NCI-H2081 (cell line): ENCODE data around the gene LTBP3.
"Not testable (repeated sequence)": the region's sequence is repeated elsewhere in the genome, so short reads cannot be mapped to it uniquely, and the experiment has no call there.

Experiments used
- DNase-seq, 2 experiments: peaks; one replicate each; lab custom pipeline; 2025; lab: John Stamatoyannopoulos, UW

LTBP3 gene

DNA sequence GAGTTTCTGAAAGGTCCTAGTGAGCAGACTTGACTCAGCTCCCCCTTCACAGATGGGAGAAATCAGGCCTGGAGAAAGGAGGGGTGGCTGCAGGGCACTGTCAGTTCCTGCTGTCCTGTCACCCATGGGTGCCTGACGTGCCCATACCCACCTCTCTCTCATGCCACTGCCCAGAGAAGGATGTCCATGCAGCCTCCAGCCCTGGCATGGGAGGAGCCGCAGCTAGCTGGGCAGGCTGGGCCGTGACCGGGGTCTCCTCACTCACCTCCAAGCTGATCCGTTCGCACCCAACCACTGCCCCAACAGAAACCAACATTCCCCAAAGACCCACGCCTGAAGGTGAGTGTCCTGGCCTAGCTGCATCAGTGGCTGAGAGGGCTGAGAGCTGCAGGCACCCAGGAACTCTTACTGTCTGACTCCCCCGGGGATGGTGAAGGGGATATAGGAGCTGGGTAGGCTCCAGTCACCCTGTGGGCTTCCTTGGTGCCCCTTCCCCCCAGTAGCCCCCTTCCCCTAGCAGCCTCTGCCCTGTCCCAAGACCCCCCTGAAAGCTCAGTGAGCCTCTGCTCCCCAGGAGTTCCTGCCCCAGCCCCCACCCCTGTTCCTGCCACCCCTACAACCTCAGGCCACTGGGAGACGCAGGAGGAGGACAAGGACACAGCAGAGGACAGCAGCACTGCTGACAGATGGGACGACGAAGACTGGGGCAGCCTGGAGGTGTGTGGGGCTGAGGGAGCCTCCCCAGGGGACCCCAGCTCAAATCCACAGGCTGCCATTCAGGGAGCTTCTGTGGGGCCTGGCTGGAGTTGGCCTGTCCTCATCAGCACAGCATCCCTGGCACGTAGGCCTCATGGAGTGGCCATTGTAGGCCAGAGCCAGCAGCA is 21.5 kb downstream of the LTBP3 start:
- no peak for DNase-seq

DNA sequence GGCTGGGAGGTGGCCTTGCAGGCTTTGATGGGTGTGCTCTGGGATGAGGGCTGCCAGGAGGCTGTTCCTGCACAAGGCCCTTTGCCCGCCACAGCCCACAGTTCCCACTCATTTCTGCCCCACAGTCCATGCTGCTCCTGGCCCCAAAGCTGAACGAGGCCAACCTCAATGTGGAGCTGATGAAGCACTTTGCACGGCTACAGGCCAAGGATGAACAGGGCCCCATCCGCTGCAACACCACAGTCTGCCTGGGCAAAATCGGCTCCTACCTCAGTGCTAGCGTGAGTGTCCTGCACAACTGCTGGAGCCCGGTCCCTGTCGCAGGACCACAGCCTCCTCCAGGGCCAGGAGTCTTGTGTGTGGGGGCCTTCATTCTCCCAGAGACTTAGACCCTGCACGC is 23.1 kb downstream of the LTBP3 start:
- DNase-seq, result no peak

DNA sequence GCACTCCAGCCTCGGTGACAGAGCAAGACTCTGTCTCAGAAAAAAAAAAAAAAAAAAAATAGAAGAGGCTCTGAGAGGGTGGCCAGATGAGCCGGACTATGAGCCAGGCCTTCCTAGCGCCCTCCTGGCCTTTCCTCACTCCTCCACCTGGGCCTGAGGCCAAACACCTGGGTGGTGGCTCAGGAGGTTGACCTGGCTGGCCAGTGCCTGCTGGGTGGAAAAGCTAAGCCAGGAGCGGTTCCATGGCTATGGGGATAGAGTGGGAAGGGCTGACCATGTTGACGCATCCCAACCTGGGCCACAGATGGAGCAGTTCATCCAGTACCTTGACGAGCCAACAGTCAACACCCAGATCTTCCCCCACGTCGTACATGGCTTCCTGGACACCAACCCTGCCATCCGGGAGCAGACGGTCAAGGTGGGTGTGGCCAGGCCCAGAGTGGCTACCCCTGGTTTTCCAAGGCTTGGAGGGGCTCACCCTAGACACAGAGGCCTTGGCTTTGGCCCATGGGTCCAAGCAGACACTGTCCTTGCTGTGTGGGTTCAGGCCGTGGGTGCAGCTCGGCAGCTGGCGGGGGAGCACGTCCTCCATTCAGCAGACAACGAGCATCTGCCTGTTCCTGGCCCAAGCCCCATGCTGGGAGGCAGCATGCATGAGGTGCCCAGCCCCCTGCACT is 25.6 kb downstream of the LTBP3 start:
- DNase-seq, result no peak

DNA sequence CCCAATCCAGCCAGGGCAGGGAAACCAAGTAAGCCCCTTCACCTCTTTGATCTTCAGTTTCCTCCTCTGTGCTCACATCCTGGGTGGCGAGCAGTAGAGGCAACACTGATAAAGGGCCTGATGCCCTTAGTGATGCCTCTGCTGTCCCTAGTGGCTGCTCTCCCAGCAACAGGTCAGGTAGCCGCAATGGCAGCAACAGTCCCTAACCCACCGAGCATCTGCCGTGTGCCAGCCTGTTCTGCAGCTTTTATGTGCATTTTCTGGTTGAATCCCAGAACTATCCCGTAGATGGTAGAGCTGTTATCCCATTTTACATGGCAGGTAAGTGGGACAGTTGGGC is 28.0 kb downstream of the LTBP3 start:
- no peak for DNase-seq

DNA sequence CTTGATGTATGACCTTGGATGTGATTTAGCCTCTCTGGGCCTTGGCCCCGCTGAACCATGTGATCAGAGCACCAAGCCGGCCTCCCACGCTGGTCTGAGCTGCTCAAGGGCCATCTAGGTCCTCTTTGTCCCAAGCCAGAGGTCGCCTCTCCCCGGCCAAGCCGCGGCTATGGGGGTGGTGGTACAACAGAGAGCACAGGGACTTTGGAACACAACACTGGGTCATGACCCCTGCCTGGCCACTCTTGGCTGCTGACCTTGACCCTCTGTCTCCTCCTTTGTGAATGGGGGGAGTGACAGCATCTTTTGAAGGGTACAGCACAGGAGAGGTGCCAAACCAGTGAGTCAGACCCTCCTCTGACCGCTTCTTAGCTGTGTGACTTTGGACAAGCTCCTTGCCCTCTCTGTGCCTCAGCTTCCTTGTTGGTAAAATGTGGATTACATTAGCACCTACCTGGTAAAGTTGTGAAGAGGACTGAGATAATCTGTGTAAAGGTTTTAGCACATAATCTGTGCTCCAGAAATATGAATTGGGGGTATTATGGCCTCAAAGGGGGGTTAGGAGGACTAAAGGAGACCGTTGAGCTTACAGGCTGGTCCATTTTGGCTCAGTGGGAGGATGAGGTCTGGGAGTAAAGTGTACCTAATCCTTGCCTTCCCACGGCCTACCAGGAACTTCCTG is 28.5 kb downstream of the LTBP3 start:
- no peak for DNase-seq

DNA sequence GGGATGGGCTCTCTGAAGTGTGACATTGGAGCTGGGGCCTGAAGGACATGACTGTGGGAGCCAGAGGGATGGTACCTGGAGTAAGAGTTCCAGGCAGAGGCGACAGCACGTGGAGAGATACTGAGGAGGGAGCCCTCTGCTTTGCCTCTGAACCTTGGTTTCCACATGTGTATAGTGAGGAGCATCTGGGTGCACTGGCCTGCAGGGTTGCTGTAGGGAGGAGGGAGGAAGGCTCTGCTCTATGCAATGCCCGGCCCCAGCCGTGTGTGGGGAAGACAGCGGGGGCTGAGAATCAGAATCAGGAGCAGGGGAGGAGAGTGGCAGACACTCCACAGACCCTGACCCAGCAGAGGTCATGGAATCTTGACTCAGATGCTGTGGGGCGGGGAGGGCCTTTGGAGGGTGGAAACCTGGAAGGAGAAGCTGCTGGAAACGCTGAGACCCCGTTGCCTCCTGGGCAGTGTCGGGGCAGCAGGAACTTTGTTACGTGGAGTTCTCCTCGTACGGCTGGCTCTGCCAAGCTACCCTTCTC is 29.3 kb downstream of the LTBP3 start:
- DNase-seq, result no peak

DNA sequence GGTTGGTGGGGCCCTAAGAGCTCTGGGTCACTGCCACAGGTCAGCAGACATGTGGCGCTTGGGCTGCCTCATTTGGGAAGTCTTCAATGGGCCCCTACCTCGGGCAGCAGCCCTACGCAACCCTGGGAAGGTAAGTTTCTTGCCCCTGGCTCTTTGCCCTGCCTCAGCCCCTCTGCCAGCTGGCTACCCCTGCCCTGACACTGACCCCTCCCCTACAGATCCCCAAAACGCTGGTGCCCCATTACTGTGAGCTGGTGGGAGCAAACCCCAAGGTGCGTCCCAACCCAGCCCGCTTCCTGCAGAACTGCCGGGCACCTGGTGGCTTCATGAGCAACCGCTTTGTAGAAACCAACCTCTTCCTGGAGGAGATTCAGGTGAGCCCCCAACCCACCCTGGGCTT is 31.4 kb downstream of the LTBP3 start:
- DNase-seq, result no peak

DNA sequence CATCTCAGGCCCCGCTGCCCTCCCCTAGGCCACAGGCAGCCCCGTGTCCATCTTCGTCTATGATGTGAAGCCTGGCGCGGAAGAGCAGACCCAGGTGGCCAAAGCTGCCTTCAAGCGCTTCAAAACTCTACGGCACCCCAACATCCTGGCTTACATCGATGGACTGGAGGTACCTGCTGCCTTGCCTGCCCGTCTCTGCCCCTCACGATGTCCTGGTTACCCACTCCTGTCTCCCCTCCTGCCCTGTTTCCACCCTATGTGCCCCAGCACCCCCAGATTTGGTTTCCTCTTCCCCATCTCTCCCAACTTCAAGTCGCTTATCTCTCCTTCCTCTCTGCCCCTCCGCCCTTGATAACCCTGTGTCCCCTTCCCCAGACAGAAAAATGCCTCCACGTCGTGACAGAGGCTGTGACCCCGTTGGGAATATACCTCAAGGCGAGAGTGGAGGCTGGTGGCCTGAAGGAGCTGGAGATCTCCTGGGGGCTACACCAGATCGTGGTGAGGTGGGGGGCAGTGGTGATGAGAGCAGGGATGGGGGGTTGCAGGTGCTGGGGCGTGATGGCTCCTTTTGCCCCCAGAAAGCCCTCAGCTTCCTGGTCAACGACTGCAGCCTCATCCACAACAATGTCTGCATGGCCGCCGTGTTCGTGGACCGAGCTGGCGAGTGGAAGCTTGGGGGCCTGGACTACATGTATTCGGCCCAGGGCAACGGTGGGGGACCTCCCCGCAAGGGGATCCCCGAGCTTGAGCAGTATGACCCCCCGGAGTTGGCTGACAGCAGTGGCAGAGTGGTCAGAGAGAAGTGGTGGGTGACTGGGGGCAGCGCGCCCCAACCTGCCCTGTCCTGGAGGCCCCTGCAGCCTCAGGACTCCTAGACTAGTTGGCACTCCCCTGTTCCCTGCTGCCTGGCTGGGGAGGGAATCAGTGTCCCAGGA is 32.3 kb downstream of the LTBP3 start:
- no peak for DNase-seq

DNA sequence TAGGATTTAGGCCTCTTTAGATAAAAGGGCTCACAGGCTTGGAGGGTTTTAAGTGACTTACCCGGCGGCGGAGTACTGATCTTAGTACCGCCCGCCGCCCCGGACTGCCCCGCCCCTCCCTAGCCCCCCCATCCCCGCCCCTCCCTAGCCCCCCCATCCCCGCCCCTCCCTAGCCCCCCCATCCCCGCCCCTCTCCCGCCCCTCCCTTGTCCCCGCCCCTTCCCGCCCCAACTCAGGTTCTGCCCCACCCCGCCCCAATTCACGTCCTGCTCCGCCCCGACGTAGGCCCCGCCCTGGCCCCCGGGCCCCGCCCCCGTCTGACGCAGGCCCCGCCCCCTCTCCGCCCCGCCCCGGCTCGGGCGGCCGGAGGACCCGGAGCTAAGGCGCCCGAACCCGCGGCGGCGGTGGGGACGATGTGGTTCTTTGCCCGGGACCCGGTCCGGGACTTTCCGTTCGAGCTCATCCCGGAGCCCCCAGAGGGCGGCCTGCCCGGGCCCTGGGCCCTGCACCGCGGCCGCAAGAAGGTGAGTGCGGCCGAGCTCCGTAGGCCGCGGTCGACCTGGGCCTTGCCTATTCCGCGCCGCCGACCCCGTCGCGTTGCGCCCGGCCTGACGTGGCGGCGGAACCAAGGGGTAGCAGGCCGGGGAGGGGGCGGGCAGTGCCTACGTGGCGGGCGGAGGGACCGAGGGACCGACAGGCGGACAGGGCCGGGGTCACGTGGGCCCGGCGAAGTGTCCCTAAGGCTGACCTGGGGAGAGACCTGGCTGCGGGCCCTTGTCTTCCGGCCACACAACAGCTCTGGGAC is 33.2 kb downstream of the LTBP3 start, which contains the start of gene SCYL1:
TSS of gene SCYL1 (plus strand) at position 343 of the 805 bp plus-strand sequence. CDS start at position 414, 71 bp downstream.
- peak; percentile 37 to 70 for DNase-seq

DNA sequence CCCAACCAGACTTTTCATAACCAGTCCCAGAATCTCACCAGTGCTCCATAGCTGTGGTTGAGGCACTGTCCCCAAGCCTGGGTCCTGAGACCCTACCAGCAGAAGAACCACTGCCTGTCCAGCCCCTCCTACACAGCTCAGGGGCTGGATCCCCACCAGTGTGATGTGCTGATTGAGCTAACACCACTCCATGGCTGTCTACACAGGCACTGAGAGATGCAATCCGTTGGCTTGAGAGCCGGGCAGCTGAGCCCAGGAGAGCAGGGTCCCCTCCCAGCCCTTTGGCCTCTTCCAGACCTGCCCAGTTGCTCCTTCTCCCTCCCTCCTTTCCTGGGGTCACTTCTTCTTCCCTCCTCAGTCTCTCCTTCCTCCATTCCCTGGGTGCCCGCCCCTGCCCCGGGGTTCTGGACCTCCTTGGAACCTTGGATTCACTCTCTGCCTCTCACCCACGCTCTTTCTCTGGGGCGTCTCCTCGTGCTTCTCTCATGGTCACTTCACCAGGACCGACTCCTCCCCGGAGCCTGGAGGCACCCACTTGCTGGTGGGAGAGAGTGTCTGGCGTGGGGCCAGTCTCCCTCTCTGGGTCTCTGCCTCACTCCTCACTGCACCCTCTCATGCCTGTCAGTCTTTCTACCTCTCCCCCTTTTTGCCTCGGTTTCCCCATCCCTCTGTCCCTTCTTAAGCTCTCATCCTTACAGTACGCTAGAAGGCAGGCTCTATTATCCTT is 34.0 kb downstream of the LTBP3 start:
- no peak for DNase-seq

DNA sequence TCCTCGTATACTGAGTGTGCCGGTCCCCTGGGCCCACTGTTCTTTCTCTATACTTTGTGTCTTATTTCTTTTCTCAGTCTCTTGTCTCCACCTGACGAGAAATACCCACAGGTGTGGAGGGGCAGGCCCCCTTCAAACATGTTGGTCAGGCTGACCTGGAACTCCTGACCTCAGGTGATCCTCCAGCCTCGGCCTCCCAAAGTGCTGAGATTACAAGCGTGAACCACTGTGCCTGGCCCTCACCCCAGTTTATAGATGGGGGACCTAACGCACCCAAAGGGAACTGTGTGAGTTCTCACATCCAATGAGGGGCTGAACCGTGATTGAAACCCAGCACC is 34.6 kb downstream of the LTBP3 start:
- DNase-seq, result not testable (repeated sequence)

DNA sequence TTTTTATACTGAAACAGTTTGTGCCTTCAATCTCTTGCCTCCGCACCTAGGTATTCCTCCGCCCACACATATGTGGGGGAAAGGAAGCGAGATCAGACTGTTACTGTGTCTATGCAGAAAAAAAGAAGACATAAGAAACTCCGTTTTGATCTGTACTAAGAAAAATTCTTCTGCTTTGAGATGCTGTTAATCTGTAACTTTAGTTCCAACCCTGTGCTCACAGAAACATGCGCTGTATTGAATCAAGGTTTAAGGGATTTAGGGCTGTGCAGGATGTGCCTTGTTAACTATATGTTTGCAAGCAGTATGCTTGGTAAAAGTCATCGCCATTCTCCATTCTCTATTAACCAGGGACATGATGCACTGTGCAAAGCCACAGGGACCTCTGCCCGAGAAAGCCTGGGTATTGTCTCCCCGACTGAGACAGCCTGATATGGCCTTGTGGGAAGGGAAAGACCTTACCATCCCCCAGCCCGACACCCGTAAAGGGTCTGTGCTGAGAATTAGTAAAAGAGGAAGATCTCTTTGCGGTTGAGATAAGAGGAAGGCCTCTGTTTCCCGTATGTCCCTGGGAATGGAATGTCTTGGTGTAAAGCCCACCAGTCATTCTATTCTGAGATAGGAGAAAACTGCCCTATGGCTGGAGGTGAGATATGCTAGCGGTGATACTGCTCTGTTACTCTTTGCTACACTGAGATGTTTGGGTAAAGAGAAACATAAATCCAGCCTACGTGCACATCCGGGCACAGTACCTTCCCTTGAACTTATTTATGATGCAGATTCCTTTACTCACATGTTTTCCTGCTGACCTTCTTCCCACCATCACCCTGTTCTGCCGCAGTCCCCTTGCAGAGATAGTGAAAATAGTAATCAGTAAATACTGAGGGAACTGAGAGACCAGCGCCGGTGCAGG is 35.2 kb downstream of the LTBP3 start:
- not testable (repeated sequence) for DNase-seq

DNA sequence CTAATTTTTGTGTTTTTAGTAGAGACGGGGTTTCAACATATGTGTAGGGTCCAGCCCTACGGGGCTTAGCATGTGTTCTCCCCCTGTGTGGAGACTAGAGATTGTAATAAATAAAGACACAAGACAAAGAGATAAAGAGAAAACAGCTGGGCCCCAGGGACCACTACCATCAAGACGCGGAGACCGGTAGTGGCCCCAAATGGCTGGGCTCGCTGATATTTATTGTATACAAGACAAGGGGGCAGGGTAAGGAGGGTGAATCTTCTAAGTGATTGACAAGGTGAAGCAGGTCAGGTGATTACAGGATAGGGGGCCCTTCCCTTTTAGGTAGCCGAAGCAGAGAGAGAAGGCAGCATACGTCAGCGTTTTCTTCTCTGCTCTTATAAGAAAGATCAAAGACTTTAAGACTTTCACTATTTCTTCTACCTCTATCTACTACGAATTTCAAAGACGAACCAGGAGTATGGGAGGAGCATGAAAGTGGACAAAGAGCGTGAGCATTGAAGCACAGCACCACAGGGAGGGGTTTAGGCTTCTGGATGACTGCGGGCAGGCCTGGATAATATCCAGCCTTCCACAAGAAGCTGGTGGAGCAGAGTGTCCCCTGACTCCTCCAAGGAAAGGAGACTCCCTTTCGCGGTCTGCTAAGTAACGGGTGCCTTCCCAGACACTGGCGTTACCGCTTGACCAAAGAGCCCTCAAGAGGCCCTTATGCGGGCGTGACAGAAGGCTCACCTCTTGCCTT is 36.2 kb downstream of the LTBP3 start:
- not testable (repeated sequence) for DNase-seq

DNA sequence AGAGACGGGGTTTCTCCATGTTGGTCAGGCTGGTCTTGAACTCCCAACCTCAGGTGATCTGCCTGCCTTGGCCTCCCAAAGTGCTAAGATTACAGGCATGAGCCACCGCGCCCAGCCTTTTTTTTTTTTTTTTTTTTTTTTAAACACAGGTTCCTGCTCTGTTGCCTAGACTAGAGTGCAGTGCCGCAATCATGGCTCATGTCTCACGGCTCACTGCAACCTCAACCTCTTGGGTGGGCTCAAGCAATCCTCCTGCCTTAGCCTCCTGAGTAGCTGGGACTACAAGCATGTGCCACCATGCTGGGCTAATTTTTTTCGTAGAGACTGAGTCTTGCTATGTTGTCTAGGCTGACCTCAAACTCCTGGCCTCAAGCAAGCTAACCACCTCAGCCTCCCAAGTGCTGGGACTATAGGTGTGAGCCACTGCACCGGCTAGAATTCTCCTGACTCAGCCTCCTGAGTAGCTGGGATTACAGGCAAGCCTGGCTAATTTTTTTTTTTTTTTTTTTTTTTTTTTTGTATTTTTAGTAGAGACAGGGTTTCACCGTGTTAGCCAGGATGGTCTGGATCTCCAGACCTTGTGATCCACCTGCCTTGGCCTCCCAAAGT is 39.1 kb downstream of the LTBP3 start:
- DNase-seq, result not testable (repeated sequence)

DNA sequence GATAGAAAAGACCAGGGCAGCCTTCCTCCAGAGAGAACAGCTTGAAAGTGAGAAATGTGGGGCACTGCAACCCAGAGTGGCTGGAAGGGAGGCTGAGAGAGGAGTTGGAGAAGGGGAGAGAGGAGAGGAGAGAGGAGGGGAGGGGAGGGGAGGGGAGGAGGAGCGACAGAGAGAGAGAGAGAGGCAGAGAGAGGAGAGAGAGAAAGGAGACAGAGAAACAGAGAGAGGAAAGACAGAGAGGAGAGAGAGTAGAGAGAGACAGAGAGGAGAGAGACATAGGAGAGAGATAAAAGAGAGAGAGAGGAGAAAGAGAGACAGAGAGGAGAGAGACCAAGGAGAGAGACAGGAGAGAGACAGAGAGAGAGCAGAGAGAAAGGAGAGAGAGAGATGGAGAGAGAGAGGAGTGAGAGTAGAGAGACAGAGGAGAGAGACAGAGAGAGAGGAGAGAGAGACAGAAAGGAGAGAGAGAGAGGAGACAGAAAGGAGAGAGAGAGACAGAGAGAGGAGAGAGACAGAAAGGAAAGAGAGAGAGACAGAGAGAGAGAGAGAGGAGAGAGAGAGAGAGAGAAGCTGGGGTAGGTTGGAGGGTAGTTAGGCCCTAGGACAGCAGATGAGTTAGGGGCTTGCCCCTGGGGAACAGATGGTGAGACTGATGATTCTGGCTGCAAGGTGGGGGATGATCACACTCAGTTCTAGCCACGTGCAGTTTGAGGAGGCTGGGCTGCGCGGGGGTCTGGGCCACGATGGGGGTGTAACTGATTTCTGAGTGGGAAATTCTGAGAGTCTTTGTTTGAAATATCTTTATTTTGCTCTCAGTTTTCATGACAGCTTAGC is 41.8 kb downstream of the LTBP3 start:
- no peak for DNase-seq

DNA sequence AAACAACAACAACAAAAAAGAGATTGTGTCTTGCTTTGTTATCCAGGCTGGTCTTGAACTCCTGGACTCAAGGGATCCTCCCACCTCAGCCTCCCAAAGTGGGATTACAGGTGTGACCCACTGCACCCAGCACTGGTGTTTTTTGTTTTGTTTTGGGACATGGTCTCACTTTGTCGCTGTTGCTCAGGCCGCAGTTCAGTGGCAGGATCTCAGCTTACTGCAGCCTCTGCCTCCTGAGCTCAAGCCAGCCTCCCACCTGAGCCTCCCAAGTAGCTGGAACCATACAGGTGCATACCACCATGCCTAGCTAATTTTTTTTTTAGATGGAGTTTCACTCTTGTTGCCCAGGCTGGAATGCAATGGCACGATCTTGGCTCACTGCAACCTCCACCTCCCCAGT is 45.8 kb downstream of the LTBP3 start:
- not testable (repeated sequence) for DNase-seq
